GOT3 (cell line): Measurements from ENCODE around the gene MVB12B.

ENCODE experiments used
- DNase-seq: peaks from one replicate; lab custom pipeline; 2025; ENCODE audit warnings: mixed read lengths; lab: John Stamatoyannopoulos, UW

The MVB12B gene

GRCh38 chr9:126452106-126452505 lies 125.5 kb downstream of the MVB12B start:
- no peak for DNase-seq

GRCh38 chr9:126453156-126453963 lies 126.7 kb downstream of the MVB12B start:
- no peak for DNase-seq

GRCh38 chr9:126454215-126454614 lies 127.6 kb downstream of the MVB12B start:
- DNase-seq = no peak

DNA sequence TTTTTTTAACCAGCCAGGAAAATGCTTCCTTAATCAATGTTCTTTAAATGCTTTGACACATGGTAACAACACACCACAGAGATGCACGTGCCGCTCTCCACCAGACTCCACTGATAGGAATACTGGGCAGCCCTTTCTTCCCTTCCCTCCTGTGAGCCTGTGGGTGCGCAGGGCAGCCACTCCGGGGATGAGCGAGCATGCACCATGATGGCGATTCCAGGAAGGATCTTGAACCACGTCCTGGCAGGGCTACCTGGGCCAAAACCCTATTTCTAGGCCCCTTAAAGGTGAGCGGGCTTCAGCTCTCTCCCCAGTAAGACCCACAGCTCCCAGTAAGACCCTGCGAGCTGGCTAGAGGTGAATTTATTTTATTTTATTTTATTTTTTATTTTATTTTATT lies 128.2 kb downstream of the MVB12B start:
- DNase-seq = no peak

DNA sequence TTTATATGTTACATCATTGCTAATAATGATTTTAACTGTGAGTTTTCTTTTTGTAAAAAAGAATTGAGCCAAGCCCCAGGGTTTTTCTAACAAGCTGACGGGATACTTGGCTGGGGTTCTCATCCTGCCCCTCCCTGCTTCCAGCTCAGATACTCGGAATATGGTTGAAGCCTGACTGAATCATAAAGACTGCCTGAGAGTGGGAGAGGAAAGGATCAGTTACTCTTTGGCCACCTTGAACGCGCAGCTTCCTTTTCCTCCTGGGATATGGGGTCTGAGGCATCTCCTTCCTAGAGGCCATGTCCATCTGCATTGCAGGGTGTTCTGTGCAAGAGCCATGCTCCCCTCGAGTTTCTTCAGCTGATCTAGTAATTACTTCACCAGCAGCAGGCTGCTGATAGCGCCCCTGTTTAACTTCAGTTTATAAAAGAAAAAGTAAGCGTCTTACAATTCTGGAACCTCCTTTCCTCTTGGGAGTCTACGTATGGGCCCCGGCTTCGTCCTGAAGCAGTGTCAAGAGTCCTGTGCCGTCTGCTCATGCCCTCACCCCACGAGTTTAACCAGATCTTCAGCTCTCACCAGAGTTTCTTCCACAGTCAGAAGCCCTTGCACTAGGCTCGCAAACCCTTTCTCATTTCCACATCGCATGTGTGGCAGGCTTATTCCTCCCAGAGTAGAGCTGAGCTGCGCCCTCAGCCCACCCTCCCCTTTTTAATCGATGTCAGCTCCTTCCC lies 130.0 kb downstream of the MVB12B start:
- no peak for DNase-seq

DNA sequence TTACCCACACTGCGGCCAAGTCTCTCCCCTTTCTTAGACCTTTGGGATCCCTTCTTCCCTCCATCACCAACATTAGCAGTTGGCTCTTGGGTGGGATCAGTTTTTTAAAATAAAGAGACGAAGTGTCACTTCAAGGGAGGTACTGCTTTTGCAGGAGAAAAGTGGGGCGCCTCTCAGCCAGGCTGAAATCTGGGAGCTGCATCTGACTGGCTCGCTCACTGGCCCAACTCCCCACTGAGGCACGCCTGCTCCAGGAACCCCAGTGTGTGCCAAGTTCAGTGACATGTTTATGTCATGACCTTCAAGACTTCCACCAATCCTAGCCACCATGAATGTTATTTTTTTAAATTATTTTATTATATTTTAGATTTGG lies 130.5 kb downstream of the MVB12B start:
- no peak for DNase-seq

- no peak for DNase-seq
Observed at GRCh38 chr9:126457890-126458289, 131.3 kb downstream of the MVB12B start.

DNA sequence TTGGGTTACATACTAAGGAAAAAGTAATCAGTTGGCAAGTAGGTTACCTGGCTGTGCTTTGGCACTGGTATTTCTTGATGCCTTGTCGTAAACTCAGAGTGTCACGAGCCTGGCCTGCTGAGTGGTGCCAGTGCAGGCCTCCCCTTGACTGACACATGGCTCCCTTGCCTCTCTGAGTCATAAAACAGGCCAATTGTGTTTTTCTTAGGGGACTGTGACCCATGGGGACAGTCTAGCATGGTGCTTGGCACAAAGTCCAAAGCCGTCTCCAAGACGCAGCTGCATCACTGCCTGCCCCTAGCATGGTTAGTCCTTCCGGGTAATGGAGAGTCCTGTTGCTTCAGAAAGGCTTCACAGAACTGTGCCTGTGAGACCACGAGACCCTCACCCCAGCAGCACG lies 132.5 kb downstream of the MVB12B start:
- no peak for DNase-seq

- DNase-seq = no peak
Observed at GRCh38 chr9:126459546-126459945, 132.9 kb downstream of the MVB12B start.

DNA sequence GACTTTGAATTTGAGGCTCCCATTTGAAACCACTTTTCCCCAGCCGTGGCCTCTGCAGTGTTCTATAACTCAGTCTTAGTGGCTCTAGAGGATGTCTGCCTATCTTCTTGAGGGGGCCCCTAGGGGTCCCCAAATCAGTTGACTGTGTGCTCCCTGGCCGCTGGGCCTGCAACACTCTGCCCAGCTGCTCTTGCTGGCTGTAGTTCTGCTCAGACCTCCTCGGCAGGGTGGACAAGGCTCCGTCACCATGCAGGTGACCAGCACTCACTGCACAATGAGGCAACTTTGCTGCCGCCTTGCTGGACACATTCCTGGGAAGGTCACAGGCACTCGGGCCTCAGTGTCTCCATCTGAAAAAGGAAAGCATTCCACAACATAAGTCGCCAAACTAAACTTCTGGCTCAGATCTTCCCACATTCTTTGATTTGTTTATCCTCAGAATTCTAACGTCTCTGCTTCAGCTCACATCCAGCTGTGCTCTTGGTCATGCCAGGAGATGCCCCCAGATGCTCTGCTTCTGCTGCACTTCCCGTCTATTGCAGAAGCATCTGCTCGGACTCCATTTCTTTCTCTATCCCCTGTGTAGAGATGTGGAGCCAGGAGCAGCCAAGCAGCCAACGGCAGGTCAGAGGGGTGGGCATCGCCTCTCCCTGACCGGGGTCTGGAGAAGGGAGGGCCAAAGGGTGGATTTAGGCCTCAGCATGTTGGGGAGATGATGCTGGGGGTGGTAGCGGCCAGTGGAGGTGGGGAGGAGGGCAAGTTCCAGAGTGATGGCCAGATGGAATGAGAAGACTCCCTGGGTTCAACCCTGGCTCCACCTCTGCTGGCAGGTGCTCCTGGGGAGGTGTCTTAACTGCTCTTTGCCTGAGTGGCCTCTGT lies 133.6 kb downstream of the MVB12B start:
- DNase-seq = no peak

DNA sequence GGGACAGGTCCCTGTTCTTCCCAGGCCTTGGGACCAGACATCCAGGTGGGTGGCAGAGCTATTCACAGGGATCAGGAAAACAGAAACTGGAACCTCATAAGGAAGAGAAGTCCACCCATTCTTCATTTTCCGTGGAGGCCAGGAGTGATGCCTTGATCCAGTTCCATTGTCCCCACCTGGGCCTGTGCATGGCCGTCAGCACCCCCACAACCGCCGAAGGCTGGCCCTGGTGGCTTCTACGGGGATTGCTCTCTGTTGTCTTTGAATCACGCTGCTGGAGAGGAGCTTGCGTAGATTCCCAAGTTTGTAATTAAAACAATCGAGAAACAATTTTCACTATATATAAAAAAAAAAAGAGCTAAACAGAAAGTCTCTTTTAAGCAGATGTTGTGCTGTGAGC lies 134.4 kb downstream of the MVB12B start:
- no peak for DNase-seq

DNA sequence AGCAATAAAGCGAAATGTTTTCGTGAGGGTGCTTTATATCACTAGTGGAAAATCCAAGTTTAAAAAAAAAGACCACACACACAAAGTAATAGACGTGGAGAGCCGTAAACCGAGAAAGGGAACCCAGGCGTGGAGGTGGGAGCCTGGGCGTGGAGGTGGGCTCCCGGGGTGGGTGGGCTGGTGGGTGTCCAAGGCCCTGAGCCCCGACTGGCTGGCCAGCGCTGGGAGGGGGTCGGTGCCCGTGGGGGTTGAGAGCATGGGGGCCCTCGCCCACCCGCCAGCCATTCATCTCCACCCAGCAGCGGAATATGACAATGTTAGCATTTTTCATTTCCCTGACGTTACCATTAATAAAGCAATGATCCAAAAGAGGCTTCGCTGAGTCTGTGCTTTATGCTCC lies 135.0 kb downstream of the MVB12B start:
- no peak for DNase-seq

DNA sequence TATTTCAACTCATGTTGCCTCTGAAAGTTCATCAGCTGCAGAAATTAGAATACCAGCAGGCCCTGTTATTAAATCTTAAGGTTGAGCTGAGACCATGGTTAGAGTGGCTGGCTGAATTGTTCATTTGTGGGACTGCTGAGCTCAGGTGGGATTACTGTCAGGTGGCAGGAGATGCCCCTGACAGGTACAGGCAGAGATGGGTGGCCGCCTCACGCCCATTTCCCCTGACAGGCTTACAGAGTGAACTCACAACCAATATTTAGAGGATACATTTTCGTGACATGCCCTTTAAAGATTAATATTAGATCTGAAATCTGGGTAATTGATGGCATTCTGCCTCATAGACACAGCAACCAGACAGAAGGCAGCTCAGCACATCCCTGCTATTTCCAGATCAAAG lies 136.0 kb downstream of the MVB12B start:
- no peak for DNase-seq

GRCh38 chr9:126463426-126463825 lies 136.8 kb downstream of the MVB12B start:
- no peak for DNase-seq

DNA sequence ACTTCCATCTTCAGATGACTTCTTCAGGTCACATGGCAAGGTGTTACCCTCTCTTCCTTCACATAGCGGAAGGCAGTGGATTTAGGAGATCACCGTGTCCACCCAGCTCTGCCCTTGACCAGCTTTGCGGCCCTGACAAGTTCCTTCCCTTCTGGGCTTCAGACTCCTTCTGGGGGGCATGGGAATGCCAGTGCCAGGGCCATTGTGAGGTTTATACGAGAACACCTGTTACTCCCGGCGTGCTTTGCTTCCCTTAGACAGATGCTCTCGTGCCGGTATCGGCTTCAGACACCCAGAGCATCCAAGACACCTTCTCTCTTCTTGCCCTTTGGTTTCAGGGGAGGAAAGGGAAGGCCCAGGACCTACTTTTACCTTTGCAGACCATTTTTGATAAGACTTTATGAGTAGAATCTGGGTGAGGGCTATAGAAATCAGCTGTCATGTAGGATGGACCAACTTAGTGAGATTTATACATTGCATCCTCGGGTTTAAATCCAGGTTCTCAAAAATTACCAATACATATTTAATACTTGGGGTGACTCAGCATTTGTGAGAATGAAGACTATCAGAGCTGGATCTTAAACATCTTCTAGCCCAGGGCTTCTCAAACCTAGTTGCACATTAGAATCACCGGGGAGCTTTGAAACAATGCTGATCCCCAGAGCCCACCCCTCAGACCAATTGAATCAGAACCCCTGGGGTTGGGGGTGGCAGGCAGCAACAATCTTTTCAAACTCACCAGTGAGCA lies 138.2 kb downstream of the MVB12B start:
- no peak for DNase-seq

- DNase-seq = no peak
Observed at GRCh38 chr9:126465977-126466376, 139.3 kb downstream of the MVB12B start.

DNA sequence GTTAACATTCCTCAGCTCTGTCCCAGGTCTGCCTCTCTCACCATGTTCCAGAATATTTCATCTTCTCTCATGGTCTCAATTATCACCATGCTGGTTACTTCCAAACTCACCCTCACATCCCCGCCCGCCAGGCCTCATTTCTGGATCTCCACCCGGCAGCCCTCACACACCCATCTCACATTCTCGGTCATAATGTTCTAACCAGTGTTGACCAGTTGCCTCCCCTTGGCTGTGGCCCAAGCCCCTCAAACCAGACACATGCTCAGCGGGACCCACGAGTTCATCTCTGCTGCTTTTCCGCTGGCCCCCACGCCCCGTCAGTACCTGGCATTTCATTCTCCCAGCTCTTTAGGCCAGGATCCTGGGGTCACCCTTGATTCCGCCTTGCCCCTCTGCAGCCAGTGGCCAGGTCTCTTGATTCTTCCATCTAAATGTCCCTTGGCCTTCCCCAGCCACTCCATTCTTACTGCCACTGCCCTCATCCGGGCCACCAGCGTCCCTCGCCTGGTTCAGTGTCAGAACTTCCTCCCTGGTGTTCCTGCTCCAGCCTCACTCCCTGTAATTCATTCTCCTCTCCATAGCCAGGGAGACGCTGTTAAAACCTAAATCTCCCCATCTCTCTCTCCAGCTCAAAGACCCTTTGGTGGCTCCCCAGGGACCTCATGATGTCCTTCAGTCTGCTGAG lies 141.7 kb downstream of the MVB12B start:
- DNase-seq = no peak

GRCh38 chr9:126470241-126470993 lies 143.8 kb downstream of the MVB12B start:
- DNase-seq = no peak

DNA sequence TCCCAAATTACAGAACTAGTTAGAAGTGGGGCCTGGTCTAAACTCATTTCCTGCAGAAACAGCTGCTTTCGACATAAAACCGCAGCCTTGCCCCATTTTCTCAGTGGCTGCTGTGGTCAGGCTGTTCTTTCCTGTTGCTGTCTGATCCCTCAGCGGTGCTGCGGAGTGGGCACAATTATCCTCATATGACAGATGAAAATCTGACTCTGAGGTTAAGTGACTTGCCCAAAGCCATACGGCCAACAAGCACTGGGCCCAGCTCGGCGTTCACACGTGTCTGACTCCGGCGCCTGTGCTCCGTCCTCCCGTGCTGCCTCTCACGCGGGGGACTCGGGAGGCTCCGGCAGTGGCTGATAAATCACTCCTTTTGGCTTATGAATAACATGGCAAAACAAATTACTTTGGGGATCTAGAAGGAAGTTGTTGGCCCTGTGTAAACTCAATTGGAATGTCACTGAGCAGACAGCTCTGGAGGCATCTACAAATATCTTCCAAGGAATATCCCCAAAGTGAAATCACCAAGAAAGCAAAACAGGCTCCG lies 144.5 kb downstream of the MVB12B start:
- DNase-seq = no peak
